Neural progenitor cell (in vitro differentiated cells): ENCODE data around the gene NABP1. TPM values are rescaled to one million over a fixed set of nuclear protein-coding genes. Genes with fewer than 3 reads are reported as not detected.
A peak's percentile ranks its signal among the peaks of the same experiment; 100 is the strongest.

Experiments
- DNase-seq: peaks from one replicate; pipeline ENCODE4 v3.0.0-alpha.2; 2016; ENCODE audit warnings: low spot score
- H2AFZ ChIP-seq: fragments of 200-600 bp; sonication (generic); replicated peaks from 2 replicates; pipeline ENCODE4 v1.6.1; 2016; ENCODE audit warnings: antibody characterized with exemption
- H3F3A ChIP-seq: fragments of 200-600 bp; sonication (generic); 2 replicates; pipeline ENCODE4 v1.6.1; 2016; ENCODE audit warnings: antibody characterized with exemption, low read depth
- H3K27ac ChIP-seq: fragments of 200-600 bp; sonication (generic); 2 replicates; pipeline ENCODE4 v1.5.1; 2016; ENCODE audit warnings: mild to moderate bottlenecking
- H3K27me3 ChIP-seq: fragments of 200-600 bp; sonication (generic); 2 replicates; pipeline ENCODE4 v1.6.1; 2016; ENCODE audit warnings: mild to moderate bottlenecking, moderate library complexity
- H3K36me3 ChIP-seq: fragments of 200-600 bp; sonication (generic); 2 replicates; pipeline ENCODE4 v1.5.1; 2016
- H3K4me1 ChIP-seq: fragments of 200-600 bp; sonication (generic); 2 replicates; pipeline ENCODE4 v1.6.1; 2016; ENCODE audit warnings: mixed run types
- H3K4me2 ChIP-seq: fragments of 200-600 bp; sonication (generic); 2 replicates; pipeline ENCODE4 v1.6.1; 2016
- H3K4me3 ChIP-seq: fragments of 200-600 bp; sonication (generic); 2 replicates; pipeline ENCODE4 v1.5.1; 2016
- H3K79me2 ChIP-seq: fragments of 200-600 bp; sonication (generic); 2 replicates; pipeline ENCODE4 v1.6.1; 2016; ENCODE audit warnings: low read depth
- H3K9ac ChIP-seq: fragments of 200-600 bp; sonication (generic); 2 replicates; pipeline ENCODE4 v1.6.1; 2016
- H3K9me3 ChIP-seq: fragments of 200-600 bp; sonication (generic); 2 replicates; pipeline ENCODE4 v1.5.1; 2016; ENCODE audit warnings: low read depth
- H4K20me1 ChIP-seq: fragments of 200-600 bp; sonication (generic); 2 replicates; pipeline ENCODE4 v1.6.1; 2016; ENCODE audit warnings: low read depth
- H3K27ac Mint-ChIP-seq: 3 replicates; pipeline ENCODE4 v1.8.0; 2021; ENCODE audit warnings: mixed read lengths
- H3K27me3 Mint-ChIP-seq: 2 replicates; pipeline ENCODE4 v1.8.0; 2022; ENCODE audit warnings: low read depth, mild to moderate bottlenecking, inconsistent platforms, moderate library complexity, mixed read lengths; ENCODE audit not compliant: insufficient read depth
- H3K36me3 Mint-ChIP-seq: 3 replicates; pipeline ENCODE4 v1.8.0; 2021; ENCODE audit warnings: mixed read lengths
- H3K4me1 Mint-ChIP-seq: 3 replicates; pipeline ENCODE4 v1.8.0; 2021; ENCODE audit warnings: mixed read lengths
- H3K4me3 Mint-ChIP-seq: 3 replicates; pipeline ENCODE4 v1.8.0; 2021; ENCODE audit warnings: mild to moderate bottlenecking, moderate library complexity, mixed read lengths
- H3K9me3 Mint-ChIP-seq: 3 replicates; pipeline ENCODE4 v1.8.0; 2020; ENCODE audit warnings: mixed read lengths
- EZH2 ChIP-seq: fragments of 200-600 bp; sonication (generic); IDR thresholded peaks from 2 replicates; pipeline ENCODE4 v1.6.1; 2017; ENCODE audit warnings: antibody characterized with exemption, mild to moderate bottlenecking, moderate library complexity
- EZH2phosphoT487 ChIP-seq: fragments of 200-600 bp; sonication (generic); IDR thresholded peaks from 2 replicates; pipeline ENCODE4 v1.6.1; 2017; ENCODE audit warnings: antibody characterized with exemption
- total RNA-seq: library from RNA; depleted of rRNA; stranded (reverse); fragments of >200 nt; gene quantifications from 2 replicates; pipeline ENCODE4 v1.2.3, GENCODE V29; 2015; ENCODE audit warnings: low replicate concordance
- TF ChIP-seq, protein P1 (sequence below): fragments of 200-600 bp; sonication (generic); IDR thresholded peaks from 2 replicates; pipeline ENCODE4 v1.5.1; 2017; ENCODE audit warnings: antibody characterized with exemption, mild to moderate bottlenecking

Gene NABP1
- total RNA-seq, 1 donor from 2014 or later, result 2.8 TPM

DNA sequence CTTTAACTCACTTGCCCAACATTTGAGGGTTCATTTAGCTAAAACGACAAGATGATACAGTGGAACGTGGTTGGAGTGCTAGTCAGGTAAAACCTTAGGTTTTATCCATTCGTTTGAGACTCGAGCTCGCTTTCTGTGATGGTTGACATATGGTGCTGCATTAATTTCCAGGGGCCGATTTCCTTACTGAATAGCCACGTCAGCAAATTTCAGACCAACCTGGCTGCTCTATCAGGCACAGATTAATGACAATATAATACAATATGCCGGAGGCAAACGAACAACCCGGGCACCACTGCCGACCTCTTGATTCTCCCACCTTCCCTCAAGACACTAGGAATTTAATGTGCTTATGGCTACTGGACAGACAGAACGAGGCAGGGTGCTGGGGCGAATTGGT lies 42.0 kb downstream of the NABP1 start:
- Histone ChIP-seq H3K27ac (no peak overlapping the region), H3K79me2 (no peaks in the 10 kb centered on the region), H3K9me3 (no peaks in the 10 kb centered on the region), H2AFZ (peak overlapping the region; percentile 71), H3K4me1 (peaks cover 3% of the 10 kb centered on the region), H4K20me1 (no peaks in the 10 kb centered on the region), H3K36me3 (no peaks in the 10 kb centered on the region), H3K9ac (no peak overlapping the region), H3K27me3 (no peaks in the 10 kb centered on the region), H3F3A (no peaks in the 10 kb centered on the region), H3K4me3 (no peak overlapping the region), H3K4me2 (no peak overlapping the region)
- no peaks in the 10 kb centered on the region for H3K9me3 Mint-ChIP-seq
- DNase-seq, result no peak
- no peaks in the 10 kb centered on the region for H3K36me3 Mint-ChIP-seq
- H3K27ac Mint-ChIP-seq, result no peak overlapping the region
- H3K27me3 Mint-ChIP-seq, result peaks cover 3% of the 10 kb centered on the region
- no peak for TF ChIP-seq EZH2phosphoT487
- TF ChIP-seq, protein P1, sequence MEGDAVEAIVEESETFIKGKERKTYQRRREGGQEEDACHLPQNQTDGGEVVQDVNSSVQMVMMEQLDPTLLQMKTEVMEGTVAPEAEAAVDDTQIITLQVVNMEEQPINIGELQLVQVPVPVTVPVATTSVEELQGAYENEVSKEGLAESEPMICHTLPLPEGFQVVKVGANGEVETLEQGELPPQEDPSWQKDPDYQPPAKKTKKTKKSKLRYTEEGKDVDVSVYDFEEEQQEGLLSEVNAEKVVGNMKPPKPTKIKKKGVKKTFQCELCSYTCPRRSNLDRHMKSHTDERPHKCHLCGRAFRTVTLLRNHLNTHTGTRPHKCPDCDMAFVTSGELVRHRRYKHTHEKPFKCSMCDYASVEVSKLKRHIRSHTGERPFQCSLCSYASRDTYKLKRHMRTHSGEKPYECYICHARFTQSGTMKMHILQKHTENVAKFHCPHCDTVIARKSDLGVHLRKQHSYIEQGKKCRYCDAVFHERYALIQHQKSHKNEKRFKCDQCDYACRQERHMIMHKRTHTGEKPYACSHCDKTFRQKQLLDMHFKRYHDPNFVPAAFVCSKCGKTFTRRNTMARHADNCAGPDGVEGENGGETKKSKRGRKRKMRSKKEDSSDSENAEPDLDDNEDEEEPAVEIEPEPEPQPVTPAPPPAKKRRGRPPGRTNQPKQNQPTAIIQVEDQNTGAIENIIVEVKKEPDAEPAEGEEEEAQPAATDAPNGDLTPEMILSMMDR, result no peak
- no peak for TF ChIP-seq EZH2
- H3K4me1 Mint-ChIP-seq, result peaks cover 7% of the 10 kb centered on the region
- no peak overlapping the region for H3K4me3 Mint-ChIP-seq

DNA sequence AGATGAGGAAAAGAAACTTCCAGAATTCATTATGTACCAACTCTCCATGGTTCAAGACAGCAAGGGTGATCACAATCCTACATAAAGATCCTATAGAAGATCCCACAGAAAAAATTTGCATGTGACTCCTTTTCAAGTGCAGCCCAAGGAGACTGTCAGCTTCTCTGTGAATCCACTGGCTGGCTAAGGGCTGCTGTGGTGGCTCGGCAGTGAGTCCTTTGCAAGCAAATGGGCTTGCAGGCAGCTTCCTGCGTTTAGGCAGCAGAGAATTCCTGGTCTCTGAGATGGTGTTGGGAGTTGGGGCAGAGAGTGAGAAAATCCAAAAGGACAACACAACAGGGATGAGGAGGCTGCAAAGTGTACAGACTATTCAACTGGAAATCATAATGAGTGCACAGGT lies 43.4 kb downstream of the NABP1 start:
- H2AFZ ChIP-seq, result no peak overlapping the region
- no peaks in the 10 kb centered on the region for H3K27me3 ChIP-seq
- H3K9me3 Mint-ChIP-seq, result peaks cover 2% of the 10 kb centered on the region
- H3K4me1 ChIP-seq, result no peaks in the 10 kb centered on the region
- no peak overlapping the region for H3K4me2 ChIP-seq
- peaks cover 2% of the 10 kb centered on the region for H3K4me1 Mint-ChIP-seq
- no peaks in the 10 kb centered on the region for H3K9me3 ChIP-seq
- no peak overlapping the region for H3K4me3 ChIP-seq
- no peaks in the 10 kb centered on the region for H3K36me3 ChIP-seq
- no peak for DNase-seq
- peaks cover 3% of the 10 kb centered on the region for H3K27me3 Mint-ChIP-seq
- H3K27ac Mint-ChIP-seq, result no peak overlapping the region
- no peak overlapping the region for H3K9ac ChIP-seq
- no peaks in the 10 kb centered on the region for H3F3A ChIP-seq
- no peak overlapping the region for H3K4me3 Mint-ChIP-seq
- H3K79me2 ChIP-seq, result no peaks in the 10 kb centered on the region
- no peak overlapping the region for H3K27ac ChIP-seq
- H3K36me3 Mint-ChIP-seq, result no peaks in the 10 kb centered on the region
- no peaks in the 10 kb centered on the region for H4K20me1 ChIP-seq
- TF ChIP-seq EZH2phosphoT487 (no peak), EZH2 (no peak)
- TF ChIP-seq, protein P1, result no peak

DNA sequence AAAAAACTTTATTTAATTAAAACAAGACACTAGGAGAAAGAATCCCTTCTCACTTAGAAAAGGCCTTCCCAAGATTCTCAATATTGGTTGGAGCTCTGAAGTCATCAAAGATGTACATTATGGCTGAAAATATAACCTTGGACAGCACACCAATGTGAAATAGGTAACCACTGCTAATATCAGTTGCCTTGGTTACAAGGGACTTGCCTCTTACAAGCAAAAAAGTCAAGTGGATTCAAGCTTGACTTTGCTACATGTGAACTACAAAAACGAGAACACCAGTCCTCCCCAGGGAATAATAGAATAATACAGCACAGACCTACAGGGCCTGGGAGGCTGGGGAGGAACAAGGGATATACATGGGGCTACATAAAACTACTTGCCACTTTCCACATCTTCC lies 46.1 kb downstream of the NABP1 start:
- no peak overlapping the region for H3K9ac ChIP-seq
- TF ChIP-seq, protein P1, result no peak
- TF ChIP-seq EZH2phosphoT487 (no peak), EZH2 (no peak)
- H3K36me3 Mint-ChIP-seq, result no peaks in the 10 kb centered on the region

More for the DNA sequence above, 46.1 kb downstream of the NABP1 start:
- H3K4me3 Mint-ChIP-seq, result no peak overlapping the region
- Histone ChIP-seq H3K4me2 (no peak overlapping the region), H3K79me2 (no peaks in the 10 kb centered on the region), H3K27me3 (no peaks in the 10 kb centered on the region), H2AFZ (no peak overlapping the region), H3K9me3 (no peaks in the 10 kb centered on the region), H4K20me1 (no peaks in the 10 kb centered on the region), H3K27ac (no peak overlapping the region), H3K36me3 (no peaks in the 10 kb centered on the region), H3F3A (no peaks in the 10 kb centered on the region), H3K4me3 (no peak overlapping the region), H3K4me1 (no peaks in the 10 kb centered on the region)
- no peak for DNase-seq
- H3K27me3 Mint-ChIP-seq, result peaks cover 3% of the 10 kb centered on the region
- peaks cover 2% of the 10 kb centered on the region for H3K9me3 Mint-ChIP-seq
- no peak overlapping the region for H3K27ac Mint-ChIP-seq
- peaks cover 6% of the 10 kb centered on the region for H3K4me1 Mint-ChIP-seq
